Osteoblast (primary cell): ENCODE results near the gene ADCY2. TPM values are rescaled to one million over a fixed set of nuclear protein-coding genes. Genes with fewer than 3 reads are reported as not detected.

Experiments used
- DNase-seq: peaks from one replicate; pipeline ENCODE4 v3.0.0; 2011; ENCODE audit warnings: low spot score, mixed read lengths; ENCODE audit not compliant: insufficient read length; ENCODE audit errors: missing footprints
- H2AFZ ChIP-seq: 2 replicates; pipeline ENCODE4 v1.6.0; 2011; ENCODE audit warnings: mild to moderate bottlenecking, low read length
- H3K27ac ChIP-seq: 2 replicates; pipeline ENCODE4 v1.5.1; 2011; ENCODE audit warnings: mild to moderate bottlenecking, low read depth, low read length, moderate library complexity
- H3K27me3 ChIP-seq: 2 replicates; pipeline ENCODE4 v1.6.0; 2012; ENCODE audit warnings: mild to moderate bottlenecking, control low read depth, inconsistent platforms, low read length, moderate library complexity; ENCODE audit not compliant: insufficient read depth
- H3K36me3 ChIP-seq: 2 replicates; pipeline ENCODE4 v1.5.1; 2011; ENCODE audit warnings: mild to moderate bottlenecking, low read length, control low read depth, moderate library complexity; ENCODE audit not compliant: insufficient read depth
- H3K4me1 ChIP-seq: 2 replicates; pipeline ENCODE4 v1.5.1; 2011; ENCODE audit warnings: mild to moderate bottlenecking, low read length, control low read depth, moderate library complexity; ENCODE audit not compliant: insufficient read depth
- H3K4me2 ChIP-seq: 2 replicates; pipeline ENCODE4 v1.6.0; 2011; ENCODE audit warnings: mild to moderate bottlenecking, low read length; ENCODE audit not compliant: insufficient read depth
- H3K4me3 ChIP-seq: fragments of 200-600 bp; sonication (generic); 3 replicates; pipeline ENCODE4 v1.5.1; 2012; ENCODE audit warnings: mild to moderate bottlenecking, low read length, inconsistent platforms; ENCODE audit not compliant: insufficient read depth
- H3K79me2 ChIP-seq: 2 replicates; pipeline ENCODE4 v1.6.0; 2012; ENCODE audit warnings: mild to moderate bottlenecking, low read length, control low read depth, inconsistent platforms; ENCODE audit not compliant: insufficient read depth
- H3K9me3 ChIP-seq: 2 replicates; pipeline ENCODE4 v1.5.1; 2011; ENCODE audit warnings: low read depth, low read length, control low read depth
- H4K20me1 ChIP-seq: 2 replicates; pipeline ENCODE4 v1.6.0; 2012; ENCODE audit warnings: mild to moderate bottlenecking, low read length, control low read depth; ENCODE audit not compliant: insufficient read depth
- CTCF ChIP-seq: IDR thresholded peaks from 2 replicates; pipeline ENCODE4 v1.5.1; 2011; ENCODE audit warnings: mild to moderate bottlenecking, low read depth, low read length, moderate library complexity; ENCODE audit errors: extremely low read depth
- total RNA-seq: library from RNA; depleted of rRNA; stranded (reverse); fragments of >200 nt; gene quantifications from 2 replicates; pipeline ENCODE4 v1.2.3, GENCODE V29; 2012

The ADCY2 gene
- total RNA-seq, 1 donor = under 0.01 TPM

DNA sequence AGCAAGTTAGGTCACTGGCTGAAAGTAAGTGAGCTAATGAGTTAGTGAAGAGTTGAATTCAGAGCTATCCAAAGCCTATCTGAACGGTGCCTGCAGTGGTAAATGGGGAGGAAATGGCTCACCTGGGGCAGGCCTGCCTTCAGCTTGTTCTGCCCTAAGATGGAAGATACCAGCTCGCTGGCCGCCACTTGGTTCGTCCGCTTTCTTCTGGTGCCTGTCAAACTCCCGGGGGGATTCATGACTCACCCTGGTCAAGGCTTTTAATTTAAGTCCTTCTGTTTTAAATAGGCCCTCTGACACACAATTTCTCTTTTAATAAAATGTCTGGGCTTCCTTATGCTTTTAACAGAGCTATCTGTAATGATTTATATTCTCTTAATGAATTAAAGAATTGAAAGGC, 376.2 kb downstream of the ADCY2 start:
- H3K79me2 ChIP-seq = no peaks in the 10 kb centered on the region
- H3K4me3 ChIP-seq = no peak overlapping the region
- H3K27ac ChIP-seq = no peak overlapping the region
- H3K27me3 ChIP-seq = no peaks in the 10 kb centered on the region
- H4K20me1 ChIP-seq = no peaks in the 10 kb centered on the region
- no peaks in the 10 kb centered on the region for H3K36me3 ChIP-seq
- no peak overlapping the region for H2AFZ ChIP-seq
- no peaks in the 10 kb centered on the region for H3K9me3 ChIP-seq
- H3K4me2 ChIP-seq = no peak overlapping the region
- TF ChIP-seq CTCF = no peak
- H3K4me1 ChIP-seq = no peaks in the 10 kb centered on the region
- no peak for DNase-seq

DNA sequence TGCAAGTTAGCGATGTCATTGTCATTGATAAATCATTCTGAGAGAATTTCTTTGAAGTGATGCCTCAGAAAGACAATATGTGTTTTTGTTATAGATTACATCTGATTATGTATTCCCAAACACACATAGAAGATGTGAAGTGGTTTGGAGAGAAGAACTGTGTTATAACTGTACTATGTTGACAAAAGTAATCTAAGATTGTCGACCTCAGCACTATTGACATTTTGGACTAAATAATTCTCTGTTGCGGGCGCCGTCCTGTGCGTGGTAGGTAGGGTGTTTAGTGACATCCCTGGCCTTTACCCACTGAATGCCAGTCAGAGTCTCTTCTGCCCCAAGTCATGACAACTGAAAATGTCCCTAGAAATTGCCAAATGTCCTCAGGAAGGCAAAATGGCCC, 377.2 kb downstream of the ADCY2 start:
- no peaks in the 10 kb centered on the region for H3K4me1 ChIP-seq
- H3K27me3 ChIP-seq = no peaks in the 10 kb centered on the region
- TF ChIP-seq CTCF = no peak
- no peaks in the 10 kb centered on the region for H4K20me1 ChIP-seq
- no peak overlapping the region for H3K4me2 ChIP-seq
- H3K36me3 ChIP-seq = no peaks in the 10 kb centered on the region
- H3K4me3 ChIP-seq = no peak overlapping the region
- H2AFZ ChIP-seq = no peak overlapping the region
- no peak overlapping the region for H3K27ac ChIP-seq
- H3K79me2 ChIP-seq = no peaks in the 10 kb centered on the region
- H3K9me3 ChIP-seq = no peaks in the 10 kb centered on the region
- DNase-seq = no peak

DNA sequence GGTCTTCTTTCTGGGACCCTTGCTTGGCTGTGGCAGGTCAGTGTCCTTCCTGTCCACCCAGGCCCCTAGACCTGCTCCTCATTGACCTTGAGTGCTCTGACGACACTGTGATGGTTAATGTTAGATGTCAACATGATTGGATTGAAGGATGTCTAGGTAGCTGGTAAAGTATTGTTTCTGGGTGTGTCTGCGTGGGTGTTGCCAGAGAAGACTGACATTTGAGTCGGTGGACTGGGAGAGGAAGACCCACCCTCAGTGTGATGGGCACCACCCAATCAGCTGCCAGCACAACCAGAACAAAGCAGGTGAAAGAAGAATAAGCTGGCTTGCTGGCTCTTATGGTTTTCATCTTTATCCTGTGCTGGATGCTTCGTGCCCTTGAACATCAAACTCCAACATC, 380.5 kb downstream of the ADCY2 start:
- Histone ChIP-seq H3K4me2 (no peak overlapping the region), H3K27ac (no peak overlapping the region), H3K4me3 (no peak overlapping the region), H3K27me3 (no peaks in the 10 kb centered on the region), H3K4me1 (no peaks in the 10 kb centered on the region), H3K36me3 (no peaks in the 10 kb centered on the region), H2AFZ (no peak overlapping the region), H4K20me1 (no peaks in the 10 kb centered on the region), H3K9me3 (no peaks in the 10 kb centered on the region), H3K79me2 (no peaks in the 10 kb centered on the region)
- no peak for DNase-seq
- no peak for TF ChIP-seq CTCF

DNA sequence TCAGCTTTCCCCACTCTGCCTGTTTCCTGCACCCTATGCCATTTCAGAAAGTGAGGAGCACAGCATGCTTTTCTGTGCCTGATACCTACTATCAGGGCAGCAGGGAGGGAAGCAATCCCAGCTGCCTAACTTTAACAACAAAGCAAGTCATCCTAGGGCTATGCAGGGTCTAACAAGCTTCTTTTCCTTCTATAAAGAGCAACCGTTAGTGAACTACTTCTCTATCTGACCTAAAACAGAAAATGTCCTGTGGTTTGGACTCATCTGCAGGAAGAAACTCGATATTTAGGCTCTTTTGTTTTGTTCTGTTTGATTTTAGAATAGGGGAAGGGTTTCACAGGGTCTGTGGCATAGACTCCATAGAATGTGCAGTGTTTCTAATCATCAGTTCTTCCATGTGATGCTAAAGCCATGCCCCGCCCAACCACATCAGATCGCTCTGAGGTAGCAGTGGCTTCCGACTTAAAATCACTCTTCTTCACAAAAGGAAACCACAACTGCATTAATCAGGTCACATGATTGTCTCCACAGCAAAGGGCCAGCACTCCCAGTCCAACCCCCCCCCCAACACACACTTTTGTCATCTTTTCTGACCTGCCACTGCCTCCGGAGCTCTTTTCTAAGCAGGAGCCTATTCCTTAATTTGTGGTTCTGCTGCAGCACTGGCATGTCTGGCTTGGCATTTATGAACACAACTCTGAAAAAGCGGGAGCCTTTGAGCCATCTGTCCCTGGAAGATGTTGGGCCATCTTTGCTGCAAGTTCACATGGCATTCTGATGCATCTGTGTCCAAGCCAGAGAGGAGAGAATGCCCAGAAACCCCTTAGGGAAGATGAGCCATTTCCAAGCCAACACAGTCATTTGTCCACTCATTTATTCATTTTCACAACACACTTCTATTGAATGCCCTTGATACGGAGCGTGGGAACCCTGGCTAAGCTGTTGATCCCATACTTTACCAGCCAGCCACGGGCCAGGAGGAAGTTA, 383.4 kb downstream of the ADCY2 start:
- Histone ChIP-seq H4K20me1 (no peaks in the 10 kb centered on the region), H3K4me2 (no peak overlapping the region), H2AFZ (no peak overlapping the region), H3K79me2 (no peaks in the 10 kb centered on the region), H3K9me3 (no peaks in the 10 kb centered on the region), H3K27me3 (no peaks in the 10 kb centered on the region), H3K4me3 (no peak overlapping the region), H3K27ac (no peak overlapping the region), H3K4me1 (no peaks in the 10 kb centered on the region), H3K36me3 (no peaks in the 10 kb centered on the region)
- DNase-seq = no peak
- TF ChIP-seq CTCF = no peak
